ENCODE data around the gene CCDC33. TPM values are rescaled to one million over a fixed set of nuclear protein-coding genes. Genes with fewer than 3 reads are reported as not detected.

The CCDC33 gene
- total and polyA plus RNA-seq, 10 of the 15 experiments (the other 5 are each of a cell fraction or from before 2014, with no cell fraction given) = 0.57 to 5.8 (median 4.3) TPM

GRCh38 chr15:74209560-74209958, 26.6 kb upstream of the CCDC33 start (continued):
- TF ChIP-seq USF2 (IDR thresholded peaks at IDR 0.05; ENCODE audit: borderline replicate concordance, low read depth, low read length) (no peak), NFXL1 (IDR thresholded peaks at IDR 0.05; ENCODE audit: borderline replicate concordance) (no peak)

- ChIA-PET POLR2A (no interaction called here), CTCF (no interaction called here), SMC1A (ENCODE audit: uncharacterized antibody, unreplicated experiment) (no interaction called here), RAD21 (ENCODE audit: unreplicated experiment) (no interaction called here)
- H3K27ac ChIP-seq (ENCODE audit: control insufficient read depth, insufficient read depth) = no peak overlapping the region
- 28% methylated on average over 4 of the region's 4 CpGs for WGBS (ENCODE audit: insufficient coverage, insufficient replicate concordance, low lambda C conversion rate, missing lambda C conversion rate)
- H3K36me3 ChIP-seq (ENCODE audit: control insufficient read depth in 2 of 2, insufficient read depth in 2 of 2, low read length in 1 of 2) = no peaks in the 10 kb centered on the region
- H3K4me3 ChIP-seq = no peak overlapping the region
- FAIRE-seq (no peak), ATAC-seq (no peak; the same call in 2 of the 3 replicates), DNase-seq (ENCODE audit: low read depth, low spot score) (no peak)
- intact Hi-C loops (cut with micrococcal nuclease; ENCODE audit: unreplicated experiment) = no loop called here
- 0 out of 2 replicates have a peak, but pooled peaks have one; percentile 32 for TF ChIP-seq CREM (IDR thresholded peaks at IDR 0.05; ENCODE audit: low read depth)
- no peak for TF ChIP-seq RUNX3 (IDR thresholded peaks at IDR 0.05; ENCODE audit: low read length)
- H3K9me3 ChIP-seq (replicated peaks; ENCODE audit: control insufficient read depth, insufficient read depth, low read length) = no peaks in the 10 kb centered on the region
- H3K4me1 ChIP-seq (ENCODE audit: control insufficient read depth, insufficient read depth, low read length) = peaks cover 51% of the 10 kb centered on the region
- no peak overlapping the region for H3K9ac ChIP-seq (ENCODE audit: control insufficient read depth, insufficient read depth, low read length)
- no peaks in the 10 kb centered on the region; a peak in 1 of 4 replicates for H3K27me3 ChIP-seq (replicated peaks in 1 of 2; ENCODE audit: control insufficient read depth in 2 of 2, insufficient read depth in 2 of 2, low read length in 1 of 2)
- H2AFZ ChIP-seq (ENCODE audit: control insufficient read depth, low read depth, low read length) = no peak overlapping the region
- H4K20me1 ChIP-seq (ENCODE audit: control insufficient read depth, insufficient read depth) = no peaks in the 10 kb centered on the region
- H3K79me2 ChIP-seq (ENCODE audit: control insufficient read depth, insufficient read depth, low read length) = no peaks in the 10 kb centered on the region
- H3K4me2 ChIP-seq (ENCODE audit: control insufficient read depth, insufficient read depth) = no peak overlapping the region
- in situ Hi-C loops (cut with MboI) = no loop called here
- no TSS peak for BruUV-seq (replicated peaks)
Observed at GRCh38 chr15:74209997-74210671, 26.0 kb upstream of the CCDC33 start.

GRCh38 chr15:74210729-74211128, 25.4 kb upstream of the CCDC33 start:
- no peak overlapping the region for H3K4me3 ChIP-seq
- no peaks in the 10 kb centered on the region for H3K9me3 ChIP-seq (replicated peaks; ENCODE audit: control insufficient read depth, insufficient read depth, low read length)
- no TSS peak for BruUV-seq (replicated peaks)
- no peak overlapping the region for H3K27ac ChIP-seq (ENCODE audit: control insufficient read depth, insufficient read depth)
- intact Hi-C loops (cut with micrococcal nuclease; ENCODE audit: unreplicated experiment) = no loop called here
- H3K9ac ChIP-seq (ENCODE audit: control insufficient read depth, insufficient read depth, low read length) = no peak overlapping the region
- TF ChIP-seq IRF4 (IDR thresholded peaks at IDR 0.05; ENCODE audit: low read depth, low read length) (no peak), YY1 (IDR thresholded peaks at IDR 0.05; ENCODE audit: low read depth, low read length) (0 out of 2 replicates have a peak, but pooled peaks have one; percentile 13)
- H3K36me3 ChIP-seq (ENCODE audit: control insufficient read depth in 2 of 2, insufficient read depth in 2 of 2, low read length in 1 of 2) = no peaks in the 10 kb centered on the region
- SMC1A ChIA-PET (ENCODE audit: uncharacterized antibody, unreplicated experiment) = no interaction called here
- H3K79me2 ChIP-seq (ENCODE audit: control insufficient read depth, insufficient read depth, low read length) = no peaks in the 10 kb centered on the region
- DNase-seq (ENCODE audit: low read depth, low spot score) (no peak), ATAC-seq (no peak), FAIRE-seq (peak; percentile 7)
- peaks cover 51% of the 10 kb centered on the region for H3K4me1 ChIP-seq (ENCODE audit: control insufficient read depth, insufficient read depth, low read length)
- no peak overlapping the region for H2AFZ ChIP-seq (ENCODE audit: control insufficient read depth, low read depth, low read length)
- H3K4me2 ChIP-seq (ENCODE audit: control insufficient read depth, insufficient read depth) = no peak overlapping the region
- POLR2A ChIA-PET = no interaction called here
- no peaks in the 10 kb centered on the region; a peak in 1 of 4 replicates for H3K27me3 ChIP-seq (replicated peaks in 1 of 2; ENCODE audit: control insufficient read depth in 2 of 2, insufficient read depth in 2 of 2, low read length in 1 of 2)
- H4K20me1 ChIP-seq (ENCODE audit: control insufficient read depth, insufficient read depth) = no peaks in the 10 kb centered on the region
- CTCF ChIA-PET = interaction anchor here (0.7 kb wide), 1 partner anchor 111 kb away, joined by 4 read pairs; no protein-coding TSS in a partner anchor
- in situ Hi-C loops (cut with MboI) = no loop called here
- RAD21 ChIA-PET (ENCODE audit: unreplicated experiment) = no interaction called here

All from GM12878 (cell line).